GM19463 (cell line): ENCODE results near the gene GAS2L1.
"Not testable (repeated sequence)": the region's sequence is repeated elsewhere in the genome, so short reads cannot be mapped to it uniquely, and the experiment has no call there.

ENCODE experiments used
- ATAC-seq: cut with Tn5 transposase; IDR thresholded peaks from one replicate; pipeline ENCODE4 v1.9.1; 2021; ENCODE audit warnings: mild to moderate bottlenecking, moderate library complexity; ENCODE audit not compliant: unreplicated experiment

Gene GAS2L1

GRCh38 chr22:29341056-29341848 is 34.8 kb downstream of the GAS2L1 start:
- no peak for ATAC-seq

DNA sequence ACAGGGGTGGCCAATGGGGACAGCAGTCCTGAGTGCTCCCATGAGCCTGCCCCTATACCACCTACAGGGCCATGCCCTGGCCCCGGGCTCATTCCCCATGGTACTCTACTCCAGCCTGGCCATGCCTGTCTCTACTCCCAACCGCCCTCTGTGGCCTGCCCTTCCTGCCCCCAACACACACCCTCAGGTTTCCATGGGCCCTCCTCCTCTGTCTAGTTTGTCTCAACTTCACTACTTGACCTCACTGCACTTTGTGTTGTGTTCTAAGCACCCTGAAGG is 35.3 kb downstream of the GAS2L1 start:
- no peak for ATAC-seq

- ATAC-seq, result no peak
Observed at GRCh38 chr22:29342177-29342576, 35.7 kb downstream of the GAS2L1 start.

DNA sequence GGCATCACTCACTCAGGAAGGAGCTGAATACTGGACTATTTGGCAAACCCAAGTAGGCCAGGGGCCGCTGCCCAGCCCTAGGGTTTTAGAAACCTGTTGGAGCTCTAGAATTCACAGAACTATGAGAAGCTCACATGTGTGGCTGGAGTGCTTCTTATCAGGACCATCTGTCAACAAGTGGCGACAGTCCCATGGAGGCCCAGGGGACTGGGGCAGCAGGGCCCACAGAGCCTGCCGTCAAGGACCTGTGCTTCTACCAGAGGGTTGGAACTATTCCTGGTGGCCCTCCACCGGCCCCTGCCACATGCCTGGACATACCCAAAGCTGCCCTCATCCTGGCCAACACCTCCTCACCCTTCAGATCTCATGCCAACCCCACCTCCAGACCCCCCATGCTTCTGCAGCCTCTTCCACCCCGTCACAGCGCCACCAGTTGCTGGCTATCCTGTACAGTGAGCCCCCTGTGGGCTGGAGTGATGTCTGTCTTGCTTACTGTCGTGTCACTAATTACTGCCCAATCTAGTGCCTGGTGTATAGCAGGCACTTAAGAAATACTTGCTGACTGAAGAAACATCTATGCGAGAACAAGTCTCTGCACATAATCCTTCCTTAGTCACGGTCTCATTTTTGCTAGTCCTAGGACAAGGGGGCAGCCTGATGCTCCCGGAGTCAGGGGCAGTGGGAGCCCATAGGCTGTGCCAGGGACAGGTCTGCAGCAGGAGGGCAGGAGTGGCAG is 36.3 kb downstream of the GAS2L1 start:
- no peak for ATAC-seq

GRCh38 chr22:29343313-29343805 is 36.9 kb downstream of the GAS2L1 start:
- ATAC-seq, result no peak

DNA sequence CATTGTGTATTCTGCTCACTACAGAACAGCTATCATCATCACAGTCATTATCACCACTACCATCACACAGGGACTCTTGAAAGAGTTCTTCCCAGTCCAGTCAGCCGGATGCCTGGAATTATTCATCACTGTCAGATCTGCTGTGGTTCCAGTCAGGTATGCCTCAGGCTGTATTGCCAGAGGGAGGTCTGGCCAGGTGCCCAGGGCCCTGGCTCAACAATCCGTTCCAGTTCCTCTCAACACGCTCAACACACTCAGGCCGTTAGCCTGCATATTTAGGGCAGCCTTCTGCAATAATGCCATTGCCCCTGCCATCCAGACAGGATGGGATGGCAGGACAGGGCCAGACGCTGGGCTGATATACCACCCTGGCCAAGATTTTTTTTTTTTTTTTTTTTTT is 37.7 kb downstream of the GAS2L1 start:
- ATAC-seq, result no peak

DNA sequence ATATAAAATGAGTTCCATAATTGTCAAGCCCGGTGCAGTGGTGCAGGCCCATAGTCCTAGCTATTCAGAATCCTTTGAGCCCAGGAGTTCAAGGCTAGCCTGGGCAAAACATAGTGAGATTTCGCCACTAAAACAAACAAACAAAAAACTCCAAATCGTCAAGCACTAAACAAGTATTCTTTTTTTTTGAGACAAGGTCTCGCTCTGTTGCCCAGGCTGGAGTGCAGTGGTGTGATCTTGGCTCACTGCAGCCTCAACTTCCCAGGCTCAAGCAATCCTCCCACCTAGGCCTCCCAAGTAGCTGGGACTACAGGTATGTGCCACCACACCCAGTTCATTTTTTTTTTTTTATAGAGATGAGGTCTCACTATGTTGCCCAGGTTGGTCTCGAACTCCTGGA is 38.4 kb downstream of the GAS2L1 start:
- ATAC-seq, result not testable (repeated sequence)

DNA sequence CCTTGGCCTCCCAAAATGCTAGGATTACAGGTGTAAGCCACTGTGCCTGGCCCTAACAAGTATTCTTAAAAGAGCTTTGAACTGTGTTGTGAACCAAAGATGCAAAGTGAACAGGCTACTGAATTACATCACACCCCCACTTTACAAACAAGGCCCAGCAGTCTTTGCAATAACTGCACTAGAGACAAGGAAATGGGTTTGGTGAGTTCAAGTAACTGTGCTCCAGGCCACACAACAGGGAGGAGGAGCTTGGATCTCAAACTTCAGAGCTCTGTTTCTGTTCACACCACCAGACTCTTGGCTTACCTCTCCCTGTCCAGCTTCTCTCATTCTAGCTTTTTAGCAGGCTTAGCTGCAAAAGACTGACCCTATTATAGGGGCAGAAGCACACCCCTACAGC is 39.5 kb downstream of the GAS2L1 start:
- ATAC-seq, result no peak

GRCh38 chr22:29346659-29347058 is 40.2 kb downstream of the GAS2L1 start:
- ATAC-seq, result no peak

DNA sequence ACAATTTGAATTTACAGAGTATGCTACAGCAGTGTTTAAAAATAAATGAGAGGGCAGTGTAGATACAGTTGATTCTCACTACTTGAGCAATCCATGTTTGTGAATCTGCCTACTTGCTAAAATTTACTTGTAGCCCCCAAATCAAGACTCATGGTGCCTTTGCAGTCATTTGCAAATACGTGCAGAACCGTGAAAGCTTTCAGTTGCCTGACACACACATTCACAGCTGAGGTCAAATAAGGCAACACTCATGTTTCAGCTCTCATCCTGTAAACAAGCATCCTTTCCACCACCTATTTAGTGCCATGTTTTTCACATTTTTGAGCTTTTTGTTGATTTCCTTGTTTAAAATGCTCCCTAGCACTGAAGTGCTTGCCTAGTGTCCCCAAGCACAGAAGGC is 41.6 kb downstream of the GAS2L1 start:
- no peak for ATAC-seq

DNA sequence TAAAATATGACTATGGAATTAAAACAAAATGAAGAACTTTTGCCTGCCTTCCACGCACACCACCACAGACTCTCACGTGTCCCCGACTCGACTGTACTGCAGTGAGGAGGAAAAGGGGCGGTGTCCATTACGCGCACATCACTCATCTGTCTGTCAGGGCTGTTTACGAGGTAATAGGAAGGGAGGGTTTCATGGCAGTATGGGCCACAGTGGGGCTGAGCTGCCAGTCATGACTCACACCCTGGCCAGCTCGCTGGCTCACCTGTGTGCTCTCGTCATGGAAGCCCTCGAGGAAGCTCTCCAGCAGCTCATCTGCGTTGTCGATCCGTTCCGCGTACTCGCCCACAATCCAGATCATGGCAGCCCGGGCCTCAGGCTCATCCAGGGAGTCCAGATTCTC is 42.5 kb downstream of the GAS2L1 start:
- ATAC-seq, result no peak

- no peak for ATAC-seq
Observed at GRCh38 chr22:29351042-29351441, 44.6 kb downstream of the GAS2L1 start.

DNA sequence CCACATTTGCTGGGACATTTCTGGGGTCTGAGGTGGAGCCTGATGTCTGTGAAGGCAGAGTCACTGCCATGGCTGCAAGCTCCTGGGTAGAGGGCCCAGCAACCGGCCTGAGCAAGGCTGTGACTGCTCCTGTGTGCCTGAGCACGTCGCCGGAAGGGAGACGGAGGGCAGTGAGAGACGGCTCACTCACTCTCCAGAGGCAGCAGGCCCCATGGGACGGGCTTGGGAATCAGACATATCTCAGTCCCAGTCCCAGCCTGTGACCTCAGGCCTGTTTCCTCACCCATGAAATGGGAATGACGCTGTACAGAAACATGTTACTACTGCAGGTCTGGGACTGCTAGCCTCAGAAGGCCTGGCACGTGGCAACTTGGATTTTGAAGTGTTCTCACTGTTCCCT is 45.4 kb downstream of the GAS2L1 start:
- ATAC-seq, result no peak

- ATAC-seq, result no peak
Observed at GRCh38 chr22:29352778-29353177, 46.3 kb downstream of the GAS2L1 start.

DNA sequence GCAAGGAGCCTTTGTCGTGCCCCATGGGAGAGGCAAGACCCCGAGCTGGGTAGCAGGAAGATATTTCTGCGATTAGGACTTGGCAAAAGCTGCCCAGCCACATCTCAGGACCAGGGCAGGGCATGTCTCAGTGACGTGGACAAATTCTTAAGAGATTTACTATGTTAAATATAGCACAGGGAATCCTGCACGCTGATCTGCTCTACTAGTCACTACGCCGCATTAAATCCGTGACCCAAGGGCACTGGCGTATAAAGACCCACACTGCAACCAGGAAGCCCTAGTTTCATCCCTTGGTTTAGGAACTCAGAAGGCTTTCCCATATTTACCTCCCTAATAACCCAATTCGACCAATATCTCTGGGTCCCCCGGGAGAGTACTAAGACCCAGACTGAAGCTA is 46.8 kb downstream of the GAS2L1 start:
- ATAC-seq, result no peak

DNA sequence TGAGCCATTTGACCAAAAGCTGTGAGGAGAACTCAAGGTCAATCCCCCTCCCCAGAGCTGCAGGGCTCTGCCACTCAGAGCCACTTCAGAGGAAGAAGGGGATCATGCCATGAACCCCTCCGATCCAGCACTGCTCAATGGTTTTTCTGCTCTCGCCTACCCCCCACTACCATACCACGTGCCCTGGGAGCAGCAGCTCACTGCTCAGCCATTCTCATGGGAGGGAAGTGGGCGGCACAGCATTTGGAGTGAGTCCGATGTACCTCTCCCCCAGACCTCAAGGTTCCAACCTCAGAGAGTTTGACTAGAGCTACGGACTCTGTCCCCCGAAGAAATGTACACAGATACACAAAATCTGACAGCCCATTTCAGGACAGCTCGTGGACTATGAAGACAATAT is 47.4 kb downstream of the GAS2L1 start:
- ATAC-seq, result no peak

DNA sequence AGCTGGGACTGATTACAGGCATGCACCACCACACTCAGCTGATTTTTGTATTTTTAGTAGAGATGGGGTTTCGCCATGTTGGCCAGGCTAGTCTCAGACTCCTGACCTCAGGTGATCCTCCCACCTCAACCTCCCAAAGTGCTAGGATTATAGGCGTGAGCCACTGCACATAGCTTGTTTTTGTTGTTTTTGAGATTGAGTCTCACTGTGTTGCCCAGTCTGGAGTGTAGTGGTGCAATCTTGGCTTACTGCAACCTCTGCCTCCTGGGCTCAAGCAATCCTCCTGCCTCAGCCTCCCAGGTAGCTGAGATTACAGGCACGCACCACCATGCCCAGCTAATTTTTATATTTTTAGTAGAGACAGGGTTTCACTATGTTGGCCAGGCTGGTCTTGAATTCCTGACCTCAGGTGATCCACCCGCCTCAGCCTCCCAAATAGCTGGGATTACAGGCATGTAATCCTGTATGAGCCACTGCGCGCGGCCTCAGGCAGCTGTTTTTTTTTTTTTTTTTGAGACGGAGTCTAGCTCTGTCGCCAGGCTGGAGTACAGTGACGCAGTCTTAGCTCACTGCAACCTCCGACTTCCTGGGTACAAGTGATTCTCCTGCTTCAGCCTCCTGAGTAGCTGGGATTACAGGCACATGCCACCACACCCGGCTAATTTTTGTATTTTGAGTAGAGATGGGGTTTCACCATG is 50.9 kb downstream of the GAS2L1 start:
- not testable (repeated sequence) for ATAC-seq

DNA sequence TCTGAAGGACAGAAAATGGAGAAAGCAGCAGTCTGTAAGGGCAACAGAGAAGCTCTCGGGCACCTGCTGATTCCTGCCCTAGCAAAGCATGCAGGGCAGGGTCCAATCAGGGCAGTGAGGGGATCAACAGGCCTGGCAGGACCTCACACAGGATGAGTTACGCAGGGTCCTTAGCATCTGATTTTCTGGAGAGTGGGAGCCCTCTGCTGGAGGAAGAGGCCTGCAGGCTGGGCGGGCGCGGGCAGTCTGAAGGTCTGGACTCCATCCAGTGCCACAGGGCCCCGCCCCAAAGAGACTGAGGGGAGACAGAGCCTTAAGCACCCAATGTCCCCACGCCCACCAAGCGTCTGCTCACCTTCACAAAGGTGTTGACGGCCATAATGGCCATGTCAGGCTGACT is 53.0 kb downstream of the GAS2L1 start:
- ATAC-seq, result no peak
